SH-SY5Y (cell line): Measurements from ENCODE around the gene LIF.

Source experiments
- GATA2 ChIP-seq: IDR thresholded peaks from 2 replicates; pipeline ENCODE4 v1.6.1; 2011; ENCODE audit warnings: mild to moderate bottlenecking, low read depth, low read length
- GATA3 ChIP-seq: IDR thresholded peaks from 2 replicates; pipeline ENCODE4 v1.6.1; 2011; ENCODE audit warnings: low read depth, mild to moderate bottlenecking, low read length, moderate library complexity

The LIF gene

DNA sequence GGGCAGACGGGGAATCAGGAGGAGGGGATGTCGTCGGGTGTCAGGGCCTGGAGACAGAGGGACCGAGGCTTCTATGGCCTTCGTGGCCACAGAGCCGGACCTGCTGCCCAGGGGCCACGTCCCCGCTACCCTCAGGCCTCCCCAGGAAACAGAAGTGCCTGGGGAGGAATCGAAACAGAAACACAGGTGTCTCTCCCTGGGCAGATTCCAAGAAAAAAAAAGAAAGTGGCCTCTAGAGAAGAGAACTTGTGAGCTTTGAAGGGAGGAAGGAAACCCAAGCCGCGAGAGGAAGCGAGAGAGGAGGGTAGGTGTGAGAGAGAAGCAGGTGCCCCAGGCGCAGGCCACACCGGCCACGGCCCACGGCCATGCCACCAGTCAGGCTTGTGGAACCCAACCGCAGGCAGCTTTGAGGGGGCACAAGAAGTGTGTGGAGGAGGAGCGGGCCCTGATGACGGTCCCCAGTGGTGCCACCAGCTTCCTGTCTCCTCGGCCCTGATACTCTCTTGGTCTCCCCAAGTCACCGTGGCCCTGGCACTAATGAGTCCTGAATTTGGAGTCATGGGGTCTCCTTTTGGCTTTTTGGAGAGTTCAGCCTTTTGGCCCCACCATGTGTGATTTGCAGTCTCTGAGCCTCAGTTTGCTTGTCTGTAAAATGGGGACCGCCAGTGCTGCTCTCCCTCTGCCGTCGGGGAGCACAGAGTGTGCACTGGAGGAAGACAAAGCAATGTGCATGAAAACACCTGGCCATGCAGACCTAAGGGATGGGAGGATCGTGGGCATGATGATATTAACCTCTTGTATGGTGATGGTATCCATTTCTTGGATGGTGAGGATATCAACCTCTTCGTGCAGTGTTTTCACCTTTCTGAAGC, 25.2 kb downstream of the LIF start:
- no peak for TF ChIP-seq GATA3
- TF ChIP-seq GATA2, result no peak

DNA sequence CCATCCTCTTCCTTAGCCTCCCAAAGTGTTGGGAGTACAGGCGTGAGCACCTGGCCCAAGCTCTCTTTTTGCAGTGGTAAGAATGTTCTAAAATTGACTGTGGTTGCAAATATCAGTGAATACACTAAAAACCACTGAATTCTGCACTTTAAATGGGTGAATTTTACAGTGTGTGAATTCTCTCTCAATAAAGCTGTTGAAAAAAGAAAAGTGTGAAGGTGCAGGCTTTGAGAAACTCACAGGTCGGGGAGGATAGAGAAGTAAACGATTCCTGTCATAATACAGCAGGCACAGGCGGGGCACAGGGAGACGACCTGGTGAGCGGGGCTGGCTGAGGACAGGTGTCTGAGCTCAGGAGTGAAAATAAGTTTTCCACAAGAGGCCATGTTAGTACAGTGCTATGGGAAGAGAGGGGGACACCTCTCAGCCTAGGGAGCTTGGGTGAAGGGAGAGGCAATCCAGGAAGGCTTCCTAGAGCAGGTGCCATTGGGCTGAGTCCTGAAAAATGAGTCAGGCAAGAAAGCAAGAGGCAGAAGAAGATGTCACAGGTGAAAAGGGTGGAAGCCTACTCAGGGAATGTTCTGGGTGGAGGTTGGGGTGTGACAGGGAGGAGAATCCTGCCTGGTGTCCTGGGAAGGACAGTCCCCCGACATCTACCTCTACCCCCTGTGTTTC, 26.1 kb downstream of the LIF start:
- no peak for TF ChIP-seq GATA3
- no peak for TF ChIP-seq GATA2

DNA sequence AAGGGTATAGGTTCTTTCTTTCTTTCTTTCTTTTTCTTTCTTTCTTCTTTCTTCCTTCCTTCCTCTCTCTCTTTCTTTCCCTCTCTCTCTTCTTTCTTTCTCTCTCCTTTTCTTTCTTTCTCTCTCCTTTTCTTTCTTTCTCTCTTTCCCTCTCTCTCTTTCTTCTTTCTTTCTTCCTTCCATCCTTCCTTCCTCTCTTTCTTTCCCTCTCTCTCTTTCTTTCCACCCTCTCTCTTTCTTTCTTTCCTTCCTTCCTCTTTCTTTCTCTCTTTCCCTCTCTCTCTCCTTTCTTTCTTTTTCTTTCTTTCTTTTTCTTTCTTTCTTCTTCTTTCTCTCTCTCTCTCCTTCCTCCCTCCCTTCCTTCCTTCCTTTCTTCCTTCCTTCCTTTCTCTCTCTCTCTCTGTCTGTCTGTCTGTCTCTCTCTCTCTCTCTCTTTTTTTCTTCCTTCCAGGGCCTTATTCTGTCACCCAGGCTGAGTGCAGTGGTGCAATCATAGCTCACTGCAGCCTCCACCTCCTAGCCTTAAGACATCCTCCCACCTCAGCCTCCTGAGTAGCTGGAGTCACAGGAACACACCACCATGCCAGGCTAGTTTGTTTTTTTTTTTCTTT, 26.8 kb downstream of the LIF start:
- TF ChIP-seq GATA2 (no peak), GATA3 (no peak)

DNA sequence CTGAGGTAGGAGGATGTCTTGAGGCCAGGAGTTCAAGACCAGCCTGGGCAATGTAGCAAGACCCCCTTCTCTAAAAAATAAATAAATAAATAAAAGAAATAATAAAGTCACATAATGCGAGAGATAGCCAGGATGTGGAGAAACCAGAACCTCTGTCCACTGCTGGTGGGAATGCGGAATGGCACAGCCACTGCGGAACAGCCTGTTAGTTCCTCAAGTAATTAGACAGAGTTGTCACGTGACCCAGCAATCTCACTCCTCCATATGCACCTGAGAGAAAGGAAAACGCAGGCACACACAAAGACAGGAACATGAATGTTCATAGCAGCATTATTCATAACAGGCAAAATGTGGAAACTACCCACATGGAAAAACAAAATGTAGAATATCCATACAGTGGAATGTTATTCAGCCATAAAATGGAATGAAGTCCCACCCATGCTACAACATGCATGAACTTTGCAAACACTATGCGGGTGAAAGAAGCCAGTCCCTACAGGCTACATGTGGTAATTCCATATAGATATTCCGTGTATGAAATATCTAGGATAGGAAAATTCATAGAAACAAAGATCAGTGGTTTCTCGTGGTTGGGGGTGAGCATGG, 27.4 kb downstream of the LIF start:
- TF ChIP-seq GATA2 (no peak), GATA3 (no peak)

DNA sequence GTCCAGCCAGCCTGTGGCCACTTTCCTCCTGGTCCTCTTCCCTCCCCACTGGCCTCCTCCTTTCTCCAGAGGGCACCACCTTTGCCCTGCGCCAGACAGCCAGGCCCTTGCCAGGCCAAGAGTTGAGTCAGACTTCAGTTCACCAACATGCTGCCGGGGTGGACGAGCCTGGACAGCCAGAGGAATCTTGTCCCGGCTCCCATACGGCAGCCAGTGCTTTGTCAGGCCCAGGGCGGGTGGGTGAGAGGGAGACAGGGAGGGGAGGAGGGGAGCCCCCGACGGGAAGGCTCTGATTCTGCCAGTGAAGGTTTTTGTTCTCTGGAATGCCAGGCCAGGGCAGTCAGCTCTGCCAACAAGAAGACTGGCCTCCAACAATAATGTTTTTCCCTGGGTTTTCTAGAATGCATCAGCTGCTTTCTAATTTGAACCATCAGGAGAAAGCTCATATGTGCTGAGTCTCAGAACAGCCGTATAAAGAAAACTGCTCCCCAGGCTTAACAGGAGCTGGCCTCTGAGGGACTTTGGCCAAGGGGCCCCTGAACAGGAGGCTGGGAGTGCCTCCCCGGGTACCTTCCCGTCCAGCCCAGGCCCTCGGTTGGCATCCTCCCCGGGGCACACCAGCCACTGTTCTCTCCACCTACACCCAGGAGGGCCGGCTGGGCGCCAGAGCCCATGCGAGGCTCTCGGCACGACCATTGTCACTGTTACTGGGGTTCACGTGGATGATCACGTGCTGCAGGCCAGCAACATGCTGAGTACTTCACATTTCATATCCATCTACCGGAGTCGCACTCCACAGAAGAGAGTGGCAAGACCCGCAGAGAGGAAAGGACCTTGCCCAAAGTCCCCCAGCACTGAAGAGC, 28.6 kb downstream of the LIF start:
- TF ChIP-seq GATA2 (no peak), GATA3 (no peak)

DNA sequence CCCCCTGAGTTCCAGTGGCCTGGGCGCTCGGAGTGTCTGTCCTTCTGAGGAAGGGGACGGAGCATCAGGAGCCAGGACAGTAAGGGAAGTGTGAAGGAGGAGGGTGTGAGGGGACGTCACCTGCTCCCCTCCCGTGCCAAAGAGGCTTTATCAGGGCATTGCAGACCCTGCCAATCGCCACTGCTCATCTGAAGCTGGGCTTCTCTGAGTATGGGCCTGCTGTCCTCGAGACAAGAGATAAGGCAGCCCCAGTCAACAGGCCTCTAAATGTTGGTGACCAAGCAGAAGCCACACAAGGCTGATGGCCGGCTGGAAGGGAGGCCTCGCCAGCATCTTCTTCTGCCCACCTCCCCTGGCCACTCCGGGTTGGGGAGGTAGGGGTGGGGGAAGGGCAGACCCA, 29.8 kb downstream of the LIF start:
- TF ChIP-seq GATA3 (no peak), GATA2 (no peak)

DNA sequence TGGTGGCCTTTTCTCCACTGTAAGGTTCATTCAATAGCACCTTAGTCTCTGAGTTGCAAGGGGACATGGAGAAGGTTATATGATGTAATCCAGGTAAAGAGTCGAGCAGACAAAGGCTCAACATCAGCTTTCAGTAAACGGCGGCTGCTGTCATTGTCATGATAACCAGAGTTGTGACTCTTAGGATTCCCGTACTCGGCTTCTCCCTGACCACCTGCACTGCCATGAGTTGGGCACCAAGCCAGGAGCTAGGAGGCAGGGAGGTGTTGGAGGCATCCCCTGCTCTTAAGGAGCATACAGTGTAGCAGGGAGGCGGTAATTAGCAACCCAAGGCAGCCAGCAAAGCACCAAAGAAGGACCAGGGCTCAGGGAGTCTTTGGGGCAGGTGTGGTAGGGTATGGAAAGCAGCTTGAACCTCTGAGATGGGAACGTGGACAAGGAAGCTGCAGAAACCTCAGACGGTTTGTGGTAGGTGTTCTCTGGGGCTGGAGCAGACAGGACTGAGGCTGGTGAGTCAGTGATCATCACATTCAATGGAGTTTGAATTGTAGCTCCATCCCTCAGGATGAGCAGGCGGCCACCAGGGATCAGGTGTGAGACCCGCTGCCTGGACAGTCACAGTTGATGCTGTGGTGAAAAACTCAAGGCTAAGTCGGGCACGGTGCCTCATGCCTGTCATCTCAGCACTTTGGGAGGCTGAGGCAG, 31.7 kb downstream of the LIF start:
- TF ChIP-seq GATA3 (no peak), GATA2 (no peak)

DNA sequence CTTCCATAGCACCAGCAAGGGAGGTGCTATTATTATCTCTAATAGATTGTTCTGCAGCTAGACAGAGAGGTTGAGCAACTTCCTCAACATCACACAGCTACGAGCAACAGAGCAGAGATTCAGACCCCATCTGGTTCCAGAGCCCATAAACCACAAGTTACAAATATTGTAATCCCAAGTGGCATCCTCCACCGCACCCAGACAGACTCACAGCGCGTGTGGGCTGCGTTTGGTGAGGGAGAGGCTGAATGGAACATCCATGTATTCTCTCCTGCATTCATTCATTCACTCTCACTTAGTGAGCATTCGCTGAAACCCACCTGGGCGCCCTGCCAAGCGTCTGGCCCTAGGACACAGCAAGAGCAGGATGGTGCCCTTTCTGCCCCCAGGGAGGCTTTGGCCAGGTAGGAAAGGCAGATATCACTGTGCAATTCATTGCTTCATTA, 33.5 kb downstream of the LIF start:
- TF ChIP-seq GATA3 (no peak), GATA2 (no peak)

DNA sequence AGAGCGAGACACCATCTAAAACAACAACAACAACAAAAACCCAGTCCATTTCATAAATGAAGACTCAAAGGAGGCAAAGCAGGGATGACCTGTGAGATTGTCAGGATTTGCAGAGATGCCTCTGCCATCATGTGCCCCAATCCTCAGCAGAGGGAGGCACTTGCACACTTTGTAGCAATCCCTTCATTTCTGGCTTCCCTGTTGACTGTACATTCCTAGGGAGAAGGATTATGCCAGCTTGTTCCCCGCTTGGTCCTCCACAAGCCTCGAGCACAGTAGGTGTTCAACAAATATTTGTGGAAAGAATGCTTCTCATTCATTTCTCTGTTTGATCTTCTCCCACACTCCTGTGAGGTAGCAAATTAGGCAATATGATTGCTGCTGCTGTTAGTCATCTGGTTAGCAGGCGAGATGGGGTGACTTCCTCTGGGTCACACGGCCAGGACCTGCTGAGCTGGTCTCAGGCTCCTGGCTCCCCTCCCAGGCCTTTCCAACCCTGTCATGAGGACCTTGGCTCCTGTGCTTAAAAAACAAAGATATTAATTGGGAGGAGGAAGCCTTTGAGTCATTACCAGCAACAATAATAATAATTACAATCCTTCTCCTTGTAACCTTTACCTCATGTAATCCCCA, 34.1 kb downstream of the LIF start:
- TF ChIP-seq GATA2, result no peak
- no peak for TF ChIP-seq GATA3

DNA sequence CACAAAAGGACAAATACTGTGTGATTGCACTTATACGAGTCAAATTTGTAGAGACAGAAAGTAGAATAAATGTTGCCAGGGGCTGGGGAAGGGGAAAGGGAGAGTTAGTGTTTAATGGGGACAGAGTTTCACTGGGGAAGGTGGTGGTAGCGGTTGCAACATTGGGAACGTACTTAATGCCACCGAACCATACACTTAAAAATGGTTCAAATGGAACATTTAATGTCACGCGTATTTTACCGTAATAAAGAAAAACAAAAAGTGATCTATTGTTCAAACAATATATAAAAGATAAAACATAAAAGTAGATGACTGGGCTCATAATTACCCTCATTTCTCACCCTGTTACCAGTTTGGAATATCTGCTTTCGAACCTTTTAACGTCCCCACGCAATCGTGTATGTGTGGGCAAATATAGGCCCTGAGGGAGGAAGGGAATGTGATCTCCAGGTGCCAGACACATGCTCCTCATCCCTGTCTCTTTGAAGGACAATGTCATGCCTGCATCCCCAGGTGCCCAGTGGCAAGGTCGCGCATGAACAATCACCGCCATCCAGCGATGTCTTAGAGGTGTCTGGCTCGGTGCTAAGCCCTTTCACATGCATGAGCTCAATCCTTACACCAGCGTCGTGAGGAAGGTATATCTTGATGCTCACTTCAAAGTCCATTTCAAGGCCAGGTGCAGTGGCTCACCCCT, 35.3 kb downstream of the LIF start:
- TF ChIP-seq GATA2, result no peak
- TF ChIP-seq GATA3, result no peak

DNA sequence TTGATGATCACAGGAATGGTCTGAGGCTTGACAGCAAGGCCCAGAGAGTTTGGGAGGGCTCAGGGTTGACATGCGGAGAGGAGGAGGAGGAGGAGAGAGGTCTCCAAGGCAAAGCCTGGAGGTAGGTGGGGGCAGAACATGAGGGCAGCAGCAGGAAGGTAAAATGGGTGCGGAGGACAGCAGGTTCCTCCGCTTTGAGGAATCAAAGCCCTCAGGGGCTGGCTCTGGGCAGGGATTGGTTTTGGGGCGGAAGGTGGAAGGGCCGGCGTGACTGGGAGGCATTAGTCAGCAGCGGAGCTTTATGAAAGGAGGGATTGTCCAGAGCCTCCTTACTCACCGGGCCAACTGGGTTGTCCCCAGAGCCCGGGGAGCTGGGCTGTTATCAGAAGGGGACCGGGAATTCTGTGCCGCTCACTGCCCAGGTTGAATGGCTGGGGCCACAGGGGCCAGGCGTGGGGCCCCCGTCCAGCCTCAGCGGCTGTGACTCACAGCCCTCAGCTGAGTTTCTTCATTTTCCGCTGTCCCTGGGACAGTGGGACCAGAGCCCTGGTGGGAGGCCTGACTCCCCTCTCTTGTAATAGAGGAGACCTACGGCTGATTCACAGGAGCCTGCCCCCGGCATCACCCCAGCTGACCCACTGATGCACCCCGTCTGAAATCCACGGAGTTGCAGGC, 36.2 kb downstream of the LIF start:
- TF ChIP-seq GATA2 (no peak), GATA3 (no peak)
